Fibroblast of skin of scalp (primary cell): ENCODE data around the gene HIPK1. TPM values are rescaled to one million over a fixed set of nuclear protein-coding genes. Genes with fewer than 3 reads are reported as not detected.

Experiments used
- DNase-seq: peaks from one replicate; pipeline ENCODE4 v3.0.0-alpha.2; 2013
- polyA plus RNA-seq, 2 experiments: library from polyadenylated mRNA; unstranded; fragments of 120-200 nt; gene quantifications; one replicate each; pipeline ENCODE4 v1.2.1, GENCODE V29; 2013; ENCODE audit not compliant: insufficient read length in 2 of 2

Gene HIPK1
- 28.6 TPM for polyA plus RNA-seq (2013, experiment 1 of 2; ENCODE audit: insufficient read length)
- polyA plus RNA-seq (2013, experiment 2 of 2; ENCODE audit: insufficient read length): 28.6 TPM

DNA sequence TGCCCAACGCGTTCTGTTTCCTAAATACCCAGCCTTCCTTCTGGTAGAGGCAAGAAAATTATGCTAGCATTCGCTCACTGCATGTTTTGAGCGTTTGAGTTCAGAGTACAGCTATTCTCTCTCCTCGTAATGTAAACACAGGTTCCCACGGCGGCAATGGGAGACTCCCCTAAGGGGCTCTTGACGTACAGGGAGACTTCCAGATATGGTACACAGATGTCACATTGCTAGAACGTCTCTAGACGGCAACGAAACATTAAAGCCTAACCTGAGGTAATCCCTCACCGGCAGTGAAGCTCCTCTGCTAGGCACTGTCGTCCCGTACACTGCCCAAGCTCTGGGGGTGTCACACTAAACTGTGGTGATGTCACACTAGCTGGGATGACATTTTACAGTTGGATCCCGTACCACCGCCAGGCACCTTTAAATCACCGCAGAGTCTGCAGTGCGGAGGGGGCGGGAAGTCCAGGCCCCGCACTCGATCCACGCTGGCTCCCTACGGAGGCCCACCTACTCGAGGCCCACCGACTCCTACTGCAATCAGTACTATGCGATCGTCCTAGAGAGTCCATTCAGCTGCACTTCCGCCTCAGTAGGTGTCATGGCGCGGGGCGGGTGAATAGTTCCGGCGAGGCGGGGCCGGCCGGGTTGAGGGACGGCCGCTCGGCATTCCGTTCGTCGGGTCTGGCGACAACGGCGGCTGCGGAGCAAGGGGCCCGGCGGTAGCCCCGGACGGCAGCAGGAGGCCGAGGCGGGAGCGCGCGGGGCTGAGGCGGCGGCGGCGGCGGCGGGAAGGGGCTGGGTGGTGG, at the start of gene HIPK1:
Gene HIPK1 (plus strand): TSS at position 384 of the 809 bp plus-strand sequence.
- peak; percentile 90 for DNase-seq

DNA sequence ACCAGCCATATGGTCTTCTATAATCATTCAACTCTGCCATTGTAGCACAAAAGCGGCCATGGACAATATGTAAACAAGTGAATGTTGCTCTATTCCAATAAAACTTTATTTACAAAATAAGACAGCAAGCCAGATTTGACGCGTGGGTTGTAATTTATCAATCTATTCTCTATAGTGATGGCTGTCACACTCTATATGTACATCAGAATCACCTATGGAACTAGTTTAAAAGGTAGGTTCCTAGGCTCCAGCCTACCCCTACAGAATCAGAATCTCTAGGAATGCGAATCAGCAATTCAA, 49.4 kb upstream of the HIPK1 start:
- no peak for DNase-seq

DNA sequence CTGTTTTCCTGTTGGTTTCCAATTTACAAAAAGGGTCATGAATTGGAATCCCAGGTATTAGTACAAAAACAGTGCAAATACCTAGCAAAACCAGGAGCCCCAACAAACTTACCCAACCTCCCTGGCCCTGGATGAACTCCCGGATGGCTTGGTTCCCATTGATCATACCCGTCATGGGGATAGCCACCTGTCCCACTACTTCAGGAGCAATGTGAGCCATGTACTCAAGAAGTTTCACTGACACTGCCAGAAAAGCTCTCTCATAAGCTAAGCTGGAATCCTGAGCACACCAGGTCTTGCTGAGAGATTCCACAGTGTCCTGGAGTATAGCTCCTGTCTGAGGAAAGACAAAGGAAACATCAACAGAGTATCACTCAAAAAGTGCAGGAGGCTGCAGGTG, 47.5 kb upstream of the HIPK1 start:
- DNase-seq: no peak

DNA sequence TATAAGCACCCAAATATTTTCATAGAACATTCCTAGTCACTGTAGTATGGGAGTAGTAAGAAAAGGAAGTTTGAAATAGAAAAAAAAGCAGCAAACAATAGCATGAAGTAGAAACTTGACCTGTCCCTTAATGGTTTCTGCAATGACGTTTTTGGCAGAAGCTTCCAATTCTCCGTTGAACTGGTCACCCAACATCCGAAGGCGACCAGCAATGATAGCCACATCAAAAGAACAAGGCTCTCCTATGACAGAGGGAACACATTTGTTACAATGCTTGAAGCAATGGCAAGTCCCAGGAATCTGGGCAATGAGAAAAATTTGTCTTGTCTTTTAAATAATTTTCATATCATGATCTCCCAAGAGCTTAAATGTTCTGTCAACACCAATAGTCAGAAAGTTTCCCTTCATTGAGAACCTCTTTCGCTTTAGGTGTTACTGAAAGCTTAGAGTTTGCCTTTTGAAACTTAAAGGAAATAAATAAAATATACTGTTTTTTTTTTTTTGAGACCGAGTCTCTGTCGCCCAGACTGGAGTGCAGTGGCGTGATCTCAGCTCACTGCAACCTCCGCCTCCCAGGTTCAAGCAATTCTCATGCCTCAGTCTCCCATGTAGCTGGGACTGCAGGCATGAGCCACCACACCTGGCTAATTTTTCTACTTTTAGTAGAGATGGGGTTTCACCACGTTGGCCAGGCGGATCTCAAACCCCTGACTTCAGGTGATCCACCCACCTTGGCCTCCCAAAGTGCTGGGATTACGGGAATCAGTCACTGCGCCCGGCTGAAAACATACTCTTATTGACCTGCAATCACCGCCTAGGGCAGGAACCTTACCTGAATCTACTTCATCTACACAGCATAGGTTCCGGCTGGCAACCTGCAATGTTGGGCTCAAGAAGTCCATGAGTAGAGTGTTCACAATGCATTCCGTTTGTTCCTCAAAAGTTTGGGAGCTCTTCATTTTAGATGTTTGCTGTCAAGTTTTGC, 42.4 kb upstream of the HIPK1 start:
- DNase-seq: no peak

DNA sequence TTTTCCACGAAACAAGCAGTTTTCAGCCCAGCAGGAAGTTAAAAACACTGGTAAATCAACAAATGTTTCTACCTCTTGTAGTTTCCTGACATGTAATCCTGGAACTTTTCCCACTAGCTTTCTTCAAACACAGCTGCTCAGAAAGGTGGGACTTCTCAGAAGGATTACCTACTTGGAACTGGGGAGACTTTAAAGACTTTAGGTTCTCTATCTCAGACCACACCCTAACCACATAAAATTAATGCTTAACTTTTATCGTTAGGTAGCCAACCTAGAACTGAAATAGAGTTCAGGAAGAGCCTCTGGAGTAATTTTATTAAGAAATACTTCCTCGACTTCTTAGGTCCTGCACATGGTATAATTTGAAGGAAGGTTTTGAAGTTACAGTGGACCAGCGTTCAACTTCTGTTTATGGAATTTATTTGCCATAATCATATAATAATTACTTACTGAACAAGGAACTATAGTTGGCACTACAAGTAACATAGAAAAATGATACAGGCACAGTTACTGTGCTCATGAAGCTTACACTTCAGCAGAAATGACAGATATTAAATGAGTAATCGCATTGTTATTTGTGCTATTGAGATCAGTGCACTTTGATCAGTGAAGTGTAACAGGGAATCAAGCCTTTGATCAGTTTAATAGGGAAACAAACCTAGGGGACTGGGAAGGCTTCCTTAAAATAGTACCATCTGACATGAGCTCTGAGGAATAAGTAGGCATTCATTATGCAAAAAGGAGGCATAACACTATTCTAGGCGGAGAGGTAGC, 41.5 kb upstream of the HIPK1 start, which contains the start of gene BCL2L15:
Gene BCL2L15 (minus strand): TSS at position 180 of the 774 bp plus-strand sequence. CDS start 206 bp downstream, outside the sequence.
- no peak for DNase-seq

DNA sequence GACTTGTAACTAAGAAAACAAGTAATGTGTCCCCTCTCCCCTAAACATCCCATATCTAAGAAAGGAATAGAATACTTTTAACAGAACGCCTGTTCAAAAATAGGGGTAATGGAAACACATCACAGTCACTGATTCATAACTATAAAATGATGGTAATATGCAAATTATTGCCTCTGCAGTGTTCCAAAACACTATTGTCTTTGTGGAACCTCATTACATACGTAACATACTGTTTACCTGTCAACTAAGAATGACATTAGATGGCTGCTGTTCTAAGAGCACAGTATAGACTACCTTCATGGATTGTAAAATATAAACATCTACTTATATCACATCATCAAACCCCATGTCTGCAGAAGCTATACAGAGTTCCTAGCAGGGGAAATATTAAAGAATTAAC, 38.3 kb upstream of the HIPK1 start:
- DNase-seq: no peak

DNA sequence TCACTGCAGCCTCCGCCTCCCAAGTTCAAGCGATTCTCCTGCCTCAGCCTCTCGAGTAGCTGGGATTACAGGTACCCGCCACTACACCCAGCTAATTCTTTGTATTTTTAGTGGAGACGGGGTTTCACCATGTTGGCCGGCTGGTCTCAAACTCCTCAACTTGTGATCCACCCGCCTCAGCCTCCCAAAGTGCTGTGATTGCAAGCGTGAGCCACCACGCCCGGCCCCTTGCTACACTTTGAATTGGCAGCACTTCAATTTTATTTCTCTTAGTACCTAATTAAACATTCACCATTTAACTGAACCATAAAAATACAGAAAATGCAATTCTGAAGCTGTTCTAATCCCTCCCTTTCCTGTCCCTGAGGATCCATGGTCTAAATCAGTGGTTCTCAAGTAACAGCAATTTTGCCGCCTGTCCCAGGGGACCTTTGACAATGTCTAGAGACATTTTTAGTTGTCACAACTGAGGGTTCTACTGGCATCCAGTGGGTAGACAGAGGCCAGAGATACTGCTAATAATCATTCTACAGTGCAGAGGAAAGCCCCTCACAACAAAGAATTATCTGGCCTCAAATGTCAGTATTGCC, 37.4 kb upstream of the HIPK1 start:
- no peak for DNase-seq

DNA sequence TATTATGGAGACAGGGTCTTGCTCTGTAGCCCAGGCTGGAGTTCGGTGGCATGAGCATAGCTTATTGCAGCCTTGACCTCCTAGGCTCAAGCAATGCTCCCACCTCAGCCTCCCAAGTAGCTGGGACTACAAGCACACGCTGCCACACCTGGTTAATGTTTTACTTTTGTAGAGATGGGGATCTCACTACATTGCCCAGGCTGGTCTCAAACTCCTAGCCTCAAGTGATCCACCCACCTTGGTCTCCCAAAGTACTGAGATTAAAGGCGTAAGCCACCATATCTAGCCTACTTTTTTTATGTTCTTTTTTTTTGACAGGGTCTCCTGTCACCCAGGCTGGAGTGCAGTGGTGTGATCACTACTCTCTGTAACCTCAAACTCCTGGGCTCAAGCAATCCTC, 35.9 kb upstream of the HIPK1 start:
- DNase-seq: no peak

DNA sequence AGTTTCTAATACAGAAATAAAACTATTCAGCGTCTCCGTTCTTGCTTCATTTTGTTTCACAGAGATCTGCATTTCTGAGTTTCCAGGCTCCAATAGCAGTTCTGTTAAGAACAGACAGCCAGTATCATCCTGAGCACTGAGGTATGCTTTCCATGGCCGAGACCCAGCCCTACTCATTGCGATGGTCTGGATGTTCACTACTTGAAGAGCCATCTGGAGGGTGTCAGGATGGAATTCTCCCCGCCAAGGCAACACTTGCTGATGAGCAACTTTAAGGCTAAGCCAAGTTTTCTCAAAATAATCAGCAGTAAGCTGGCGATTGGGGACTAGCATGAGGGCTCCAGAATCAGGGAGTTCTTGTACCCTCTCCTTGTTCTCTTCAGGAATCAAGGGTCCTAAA, 34.0 kb upstream of the HIPK1 start:
- no peak for DNase-seq

DNA sequence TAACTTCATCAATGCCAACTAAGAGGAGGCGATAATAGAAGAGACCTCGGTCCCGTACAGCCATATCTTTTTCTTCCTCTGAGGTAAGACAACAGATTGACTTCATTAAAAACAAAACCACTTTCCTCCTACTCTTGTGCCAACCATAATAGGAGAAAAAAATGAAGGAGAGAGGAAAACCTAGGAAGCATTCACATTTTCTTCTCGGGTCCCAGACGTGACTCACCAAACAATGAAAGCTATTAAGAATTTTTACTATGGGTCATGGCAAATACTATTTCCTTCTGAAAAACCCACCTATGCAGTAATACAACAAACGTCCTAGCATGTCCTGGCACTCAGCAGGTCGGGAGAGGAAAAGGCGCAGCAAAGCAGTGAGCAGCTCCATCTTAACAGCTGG, 33.2 kb upstream of the HIPK1 start:
- peak; percentile 18 for DNase-seq

DNA sequence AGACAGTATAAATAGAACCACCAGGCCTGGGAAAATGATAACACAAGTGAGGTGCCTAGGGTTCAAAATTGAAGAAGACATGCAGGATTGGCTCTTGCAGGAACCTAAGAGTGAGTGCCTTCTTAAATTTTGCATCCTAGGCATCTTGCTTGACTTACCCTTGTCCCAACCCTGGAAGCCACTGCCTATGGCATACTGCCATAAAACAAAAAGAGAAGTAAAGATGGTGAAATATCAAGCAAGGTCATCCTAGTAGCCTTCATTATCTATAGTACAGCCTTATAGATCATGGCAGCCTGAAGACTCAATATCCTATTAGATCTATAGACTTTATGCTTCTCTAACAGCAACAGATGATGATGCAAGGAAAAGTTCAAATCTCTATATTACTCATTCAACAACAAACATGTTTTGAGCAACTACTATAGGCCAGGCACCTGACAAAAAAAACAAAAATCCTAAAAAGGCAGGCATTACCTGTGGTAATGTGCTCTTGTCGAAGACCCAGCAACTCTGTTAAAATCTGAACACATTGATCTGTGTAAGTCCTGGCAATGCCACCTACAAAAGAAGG, 30.8 kb upstream of the HIPK1 start:
- DNase-seq: no peak

DNA sequence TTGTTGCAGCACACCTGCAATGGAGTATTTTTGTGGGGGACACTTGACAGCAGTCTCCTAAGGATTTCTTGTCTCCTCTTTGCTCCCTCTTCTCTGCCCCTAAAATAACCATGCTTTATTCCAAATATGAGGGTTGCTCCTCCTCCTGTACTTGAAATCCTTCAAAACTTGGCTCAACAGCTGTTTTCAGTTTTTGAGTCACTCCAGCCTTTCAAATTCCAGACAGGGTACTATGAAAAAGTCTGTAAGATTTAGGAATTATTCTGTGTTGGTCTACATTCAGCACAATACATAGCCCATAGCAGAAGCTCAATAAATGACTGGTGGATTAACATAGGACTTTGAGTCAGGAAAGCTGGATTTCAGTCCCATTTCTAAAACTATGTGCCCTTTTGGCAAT, 30.0 kb upstream of the HIPK1 start:
- DNase-seq: peak; percentile 19

DNA sequence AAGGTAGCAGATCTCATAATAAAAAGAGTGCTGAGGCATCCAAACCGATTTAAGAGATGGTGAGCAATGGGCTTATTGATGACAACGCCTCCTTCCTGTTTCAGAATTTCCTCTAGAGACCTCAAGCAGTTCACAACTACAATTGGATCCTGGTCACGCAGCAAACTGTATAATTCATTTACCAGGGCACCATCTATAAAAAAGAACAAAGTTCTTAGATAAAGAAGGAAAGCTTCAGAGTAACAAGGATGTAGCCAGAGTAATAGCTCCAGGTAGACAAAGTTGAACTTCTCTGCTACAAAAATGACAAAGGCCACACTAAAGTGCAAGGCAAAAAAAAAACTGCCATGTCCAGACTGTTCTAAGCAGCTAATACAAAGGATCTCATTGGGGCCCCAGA, 27.9 kb upstream of the HIPK1 start:
- DNase-seq: no peak

DNA sequence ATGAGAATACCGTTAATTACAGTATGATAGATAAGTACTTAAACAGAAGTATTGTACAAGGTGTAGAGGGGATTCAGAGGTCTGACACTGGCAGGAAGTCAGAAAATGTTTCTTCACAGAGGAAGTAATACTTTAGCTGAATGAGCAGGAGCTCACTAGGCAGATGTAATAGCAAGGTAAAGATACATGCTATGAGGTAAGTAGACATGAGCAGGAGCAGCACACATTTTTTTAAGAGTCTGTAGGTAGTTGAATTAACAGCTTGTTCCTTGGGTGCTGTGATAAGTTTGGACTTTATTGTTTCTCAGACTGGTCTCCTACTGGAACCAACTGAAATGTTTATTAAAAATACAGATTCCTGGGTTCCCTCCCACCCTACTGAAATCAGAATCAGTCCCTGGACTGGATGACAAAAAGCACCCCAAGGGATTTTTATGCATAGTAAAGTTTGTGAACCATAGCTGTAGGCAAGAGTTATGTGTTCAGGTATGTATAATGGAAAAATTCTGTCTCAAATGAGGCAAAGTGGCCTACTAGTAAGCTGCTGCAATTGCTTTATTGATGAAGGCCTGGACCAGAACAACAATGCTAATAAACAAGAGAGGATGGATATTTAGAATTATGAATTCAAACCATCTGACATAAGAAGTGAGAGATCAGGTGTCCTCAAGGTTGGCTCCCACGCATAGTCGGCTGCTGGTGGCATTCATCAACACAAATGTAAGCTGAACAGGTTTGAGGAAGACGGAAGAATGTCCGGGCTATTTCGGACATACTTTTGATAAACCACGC, 25.4 kb upstream of the HIPK1 start:
- DNase-seq: no peak

DNA sequence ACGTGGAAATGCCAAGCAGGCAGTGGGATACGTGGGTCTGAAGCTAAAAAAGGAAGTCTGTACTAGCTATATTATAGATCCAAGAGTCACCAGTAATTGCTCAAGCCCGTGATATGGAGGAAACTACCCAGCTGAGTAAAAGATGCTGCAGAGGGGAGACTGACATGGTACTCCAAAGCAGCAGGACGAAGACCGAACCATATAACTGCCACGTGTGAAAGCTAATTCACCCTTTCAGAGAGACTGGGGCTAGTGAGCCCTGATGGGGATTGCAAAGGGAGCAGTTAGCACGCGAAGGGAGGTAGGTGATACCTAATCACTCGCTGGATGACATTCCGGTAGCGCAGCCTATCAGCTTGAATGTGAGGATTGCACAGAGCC, 24.8 kb upstream of the HIPK1 start:
- DNase-seq: no peak

DNA sequence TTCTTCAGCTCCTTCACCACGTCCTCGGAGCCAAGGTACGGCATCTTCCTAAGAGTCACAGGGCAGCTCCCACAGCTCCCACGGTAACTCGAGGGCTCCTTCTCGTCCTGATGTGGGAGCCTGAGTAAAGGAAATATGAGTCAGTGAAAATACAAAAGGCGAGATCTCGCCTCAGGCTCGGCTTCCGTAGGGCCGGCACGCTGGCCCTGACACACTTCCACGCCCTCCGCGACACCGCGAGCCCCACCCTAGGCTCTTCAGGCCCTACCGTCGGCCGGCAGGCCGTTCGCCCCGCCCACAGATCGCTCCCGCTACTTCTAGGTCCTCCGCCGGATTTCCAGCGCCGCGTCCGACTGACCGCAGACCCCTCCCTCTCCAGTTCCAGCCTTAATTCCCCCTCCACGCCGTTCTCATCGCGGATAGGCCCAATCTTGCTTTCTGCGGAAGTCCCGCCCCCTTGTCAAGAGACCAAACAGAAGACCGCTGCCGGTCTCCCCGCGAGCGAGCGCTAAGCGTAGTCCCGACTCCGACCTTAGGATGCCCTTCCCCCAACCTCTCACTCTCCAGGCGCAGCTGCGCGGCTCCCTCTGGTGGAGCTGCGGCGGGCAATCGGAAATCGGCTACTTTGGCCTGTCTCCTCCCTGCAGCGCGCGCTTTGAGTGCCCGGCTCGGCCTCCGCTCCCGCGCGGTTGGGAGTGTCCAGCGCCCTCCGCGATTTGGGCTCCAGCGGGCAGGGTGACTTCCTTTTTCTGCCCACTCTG, 24.3 kb upstream of the HIPK1 start, which contains the start of the genes AP4B1 and DCLRE1B:
Gene AP4B1 (minus strand): TSS at position 126 of the 761 bp plus-strand sequence. CDS start 82 bp downstream, at position 44.
Gene DCLRE1B (plus strand): TSS at position 653 of the 761 bp plus-strand sequence. CDS start 261 bp downstream, outside the sequence.
- DNase-seq: peak; percentile 100

DNA sequence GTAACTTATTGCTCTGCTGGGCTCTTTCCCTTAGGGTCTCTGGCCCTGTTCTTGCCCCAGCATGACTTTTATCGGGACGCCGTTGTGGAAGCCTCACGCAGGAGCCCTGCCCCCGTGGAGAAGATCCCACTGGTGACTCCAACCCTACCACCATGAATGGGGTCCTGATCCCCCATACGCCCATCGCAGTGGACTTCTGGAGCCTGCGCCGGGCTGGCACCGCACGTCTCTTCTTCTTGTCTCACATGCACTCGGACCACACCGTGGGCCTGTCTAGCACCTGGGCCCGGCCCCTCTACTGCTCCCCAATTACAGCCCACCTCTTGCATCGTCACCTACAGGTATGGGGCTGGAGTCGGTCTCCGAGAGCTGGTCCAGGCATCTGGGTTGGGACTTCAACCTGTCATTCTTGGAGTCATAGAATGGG, 23.7 kb upstream of the HIPK1 start:
- no peak for DNase-seq

DNA sequence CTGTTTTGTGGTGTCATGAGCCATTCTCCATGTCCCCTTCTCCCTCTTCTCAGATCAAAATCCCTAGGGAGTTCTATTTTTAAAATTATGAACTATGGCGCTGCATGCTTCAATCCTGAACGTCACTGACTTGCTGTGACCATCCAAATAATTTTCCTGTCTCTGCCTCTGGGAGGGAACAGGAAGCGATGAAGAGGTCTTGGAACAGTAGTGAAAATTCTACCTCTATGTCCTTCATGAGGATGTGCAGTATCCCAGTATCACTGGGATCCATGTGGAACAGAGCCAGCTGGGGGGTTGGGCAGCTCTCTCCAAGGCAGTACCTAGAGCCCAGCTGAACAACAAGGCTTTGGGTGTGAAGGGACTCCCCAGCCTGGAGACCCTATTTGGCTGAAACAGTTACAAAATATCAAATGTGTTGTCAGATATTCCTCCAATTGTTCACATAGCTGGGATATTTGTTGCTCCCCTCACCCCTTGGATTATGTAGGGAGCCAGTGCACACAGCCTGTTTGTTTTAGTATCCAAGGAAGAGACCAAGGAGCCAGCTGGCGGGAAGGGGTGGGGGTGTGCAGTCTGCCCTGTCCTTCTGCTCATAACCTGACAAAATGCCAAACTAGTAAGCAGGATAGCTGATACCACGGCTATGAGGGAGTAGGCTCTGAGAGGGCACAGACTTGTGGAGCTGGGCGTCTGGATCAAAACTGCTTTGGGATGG, 16.4 kb upstream of the HIPK1 start:
- peak; percentile 83 for DNase-seq

DNA sequence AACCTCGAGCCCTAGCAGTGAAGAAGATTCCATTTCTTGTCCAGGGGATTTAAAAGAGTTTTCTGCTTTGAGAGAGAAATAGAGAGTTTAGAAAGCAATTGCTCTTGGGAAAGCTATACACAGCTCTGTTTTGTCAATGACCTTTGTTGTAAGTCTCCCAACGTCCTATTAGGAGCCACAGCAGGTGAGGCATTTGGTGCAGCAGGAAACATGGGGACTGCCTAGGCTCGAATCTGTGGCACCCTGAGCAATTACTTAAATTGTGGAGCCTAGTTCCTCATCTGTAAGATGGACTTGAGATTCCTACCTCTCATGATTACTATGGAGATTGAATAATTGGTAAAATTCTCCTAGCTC, 15.8 kb upstream of the HIPK1 start:
- no peak for DNase-seq
